HEK293 (cell line): Measurements from ENCODE around the gene FANCF.

Experiments used
- CTCF ChIP-seq: fragments of 450-650 bp; formaldehyde crosslinking; IDR thresholded peaks from 2 replicates; pipeline ENCODE4 v1.5.1; 2016; ENCODE audit warnings: missing biosample characterization, missing genetic modification characterization
- EGR2 ChIP-seq: fragments of 450-650 bp; formaldehyde crosslinking; IDR thresholded peaks from 2 replicates; pipeline ENCODE4 v1.5.1; 2016; ENCODE audit warnings: low read depth, missing biosample characterization, missing genetic modification characterization
- MEIS1 ChIP-seq: sonication (generic); formaldehyde crosslinking; IDR thresholded peaks from 2 replicates; pipeline ENCODE4 v1.8.1; 2022; ENCODE audit warnings: missing genetic modification reagents, mild to moderate bottlenecking, borderline replicate concordance
- ZNF626 ChIP-seq: fragments of 450-650 bp; sonication (Bioruptor Pico); formaldehyde crosslinking; IDR thresholded peaks from 2 replicates; pipeline ENCODE4 v1.5.1; 2018; ENCODE audit warnings: missing biosample characterization, missing genetic modification characterization, inconsistent platforms
- TF ChIP-seq, protein P1 (sequence below): fragments of 450-650 bp; formaldehyde crosslinking; IDR thresholded peaks from 2 replicates; pipeline ENCODE4 v1.5.1; 2016; ENCODE audit warnings: missing biosample characterization, missing genetic modification characterization

- no peak for TF ChIP-seq EGR2 (tag by site-specific recombination)
- no peak for TF ChIP-seq ZNF626 (tag by site-specific recombination)
- no peak for TF ChIP-seq MEIS1
- TF ChIP-seq CTCF, result no peak
- TF ChIP-seq, protein P1, sequence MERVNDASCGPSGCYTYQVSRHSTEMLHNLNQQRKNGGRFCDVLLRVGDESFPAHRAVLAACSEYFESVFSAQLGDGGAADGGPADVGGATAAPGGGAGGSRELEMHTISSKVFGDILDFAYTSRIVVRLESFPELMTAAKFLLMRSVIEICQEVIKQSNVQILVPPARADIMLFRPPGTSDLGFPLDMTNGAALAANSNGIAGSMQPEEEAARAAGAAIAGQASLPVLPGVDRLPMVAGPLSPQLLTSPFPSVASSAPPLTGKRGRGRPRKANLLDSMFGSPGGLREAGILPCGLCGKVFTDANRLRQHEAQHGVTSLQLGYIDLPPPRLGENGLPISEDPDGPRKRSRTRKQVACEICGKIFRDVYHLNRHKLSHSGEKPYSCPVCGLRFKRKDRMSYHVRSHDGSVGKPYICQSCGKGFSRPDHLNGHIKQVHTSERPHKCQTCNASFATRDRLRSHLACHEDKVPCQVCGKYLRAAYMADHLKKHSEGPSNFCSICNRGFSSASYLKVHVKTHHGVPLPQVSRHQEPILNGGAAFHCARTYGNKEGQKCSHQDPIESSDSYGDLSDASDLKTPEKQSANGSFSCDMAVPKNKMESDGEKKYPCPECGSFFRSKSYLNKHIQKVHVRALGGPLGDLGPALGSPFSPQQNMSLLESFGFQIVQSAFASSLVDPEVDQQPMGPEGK (tag by site-specific recombination), result no peak
Measured at GRCh38 chr11:22581354-22582150, 44.1 kb downstream of the FANCF start.
